ENCODE measurements around the gene SPDYE16. TPM values are rescaled to one million over a fixed set of nuclear protein-coding genes. Genes with fewer than 3 reads are reported as not detected.
"Not testable (repeated sequence)": the region's sequence is repeated elsewhere in the genome, so short reads cannot be mapped to it uniquely, and the experiment has no call there.

The SPDYE16 gene
- total and polyA plus RNA-seq, 4 donors: 0.05 to 0.50 (median 0.22) TPM

DNA sequence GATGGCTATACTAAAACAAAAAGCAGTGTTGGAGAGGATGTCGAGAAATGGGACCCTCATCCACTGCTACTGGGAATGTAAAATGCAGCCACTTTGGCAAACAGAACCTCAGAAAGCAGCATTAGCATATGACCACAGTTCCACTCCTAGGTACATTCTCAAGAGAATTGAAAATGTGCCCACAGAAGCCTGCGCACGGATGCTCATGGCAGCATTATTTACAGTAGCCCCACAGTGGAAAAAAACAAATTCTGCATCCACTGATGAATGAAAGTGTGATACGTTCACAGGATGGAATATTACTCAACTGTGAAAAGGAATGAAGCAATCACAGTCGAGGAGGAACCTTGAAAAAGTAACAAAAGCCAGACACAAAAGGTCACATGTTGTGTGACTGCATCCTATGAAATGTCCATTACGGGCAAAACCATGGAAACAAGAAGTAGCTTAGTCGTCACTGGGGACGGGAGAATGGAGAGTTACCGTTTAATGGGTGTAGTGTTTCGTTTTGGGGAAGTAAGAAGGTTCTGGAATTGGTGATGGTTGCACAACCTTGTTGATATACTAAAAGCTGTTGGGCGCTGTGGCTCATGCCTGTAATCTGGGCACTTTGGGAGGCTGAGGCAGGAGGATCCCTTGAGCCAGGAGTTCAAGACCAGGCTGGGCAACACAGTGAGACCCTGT lies 35.2 kb downstream of the SPDYE16 start (continued):
- TF ChIP-seq, protein P1, sequence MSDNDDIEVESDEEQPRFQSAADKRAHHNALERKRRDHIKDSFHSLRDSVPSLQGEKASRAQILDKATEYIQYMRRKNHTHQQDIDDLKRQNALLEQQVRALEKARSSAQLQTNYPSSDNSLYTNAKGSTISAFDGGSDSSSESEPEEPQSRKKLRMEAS (IDR thresholded peaks at IDR 0.05): no peak
- no peak for TF ChIP-seq EGR1 (IDR thresholded peaks at IDR 0.05; ENCODE audit: low read depth in 2 of 2)
- TF ChIP-seq FOXA1 (IDR thresholded peaks at IDR 0.05): no peak
- TF ChIP-seq, protein P2, sequence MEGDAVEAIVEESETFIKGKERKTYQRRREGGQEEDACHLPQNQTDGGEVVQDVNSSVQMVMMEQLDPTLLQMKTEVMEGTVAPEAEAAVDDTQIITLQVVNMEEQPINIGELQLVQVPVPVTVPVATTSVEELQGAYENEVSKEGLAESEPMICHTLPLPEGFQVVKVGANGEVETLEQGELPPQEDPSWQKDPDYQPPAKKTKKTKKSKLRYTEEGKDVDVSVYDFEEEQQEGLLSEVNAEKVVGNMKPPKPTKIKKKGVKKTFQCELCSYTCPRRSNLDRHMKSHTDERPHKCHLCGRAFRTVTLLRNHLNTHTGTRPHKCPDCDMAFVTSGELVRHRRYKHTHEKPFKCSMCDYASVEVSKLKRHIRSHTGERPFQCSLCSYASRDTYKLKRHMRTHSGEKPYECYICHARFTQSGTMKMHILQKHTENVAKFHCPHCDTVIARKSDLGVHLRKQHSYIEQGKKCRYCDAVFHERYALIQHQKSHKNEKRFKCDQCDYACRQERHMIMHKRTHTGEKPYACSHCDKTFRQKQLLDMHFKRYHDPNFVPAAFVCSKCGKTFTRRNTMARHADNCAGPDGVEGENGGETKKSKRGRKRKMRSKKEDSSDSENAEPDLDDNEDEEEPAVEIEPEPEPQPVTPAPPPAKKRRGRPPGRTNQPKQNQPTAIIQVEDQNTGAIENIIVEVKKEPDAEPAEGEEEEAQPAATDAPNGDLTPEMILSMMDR (IDR thresholded peaks at IDR 0.05; ENCODE audit: low read depth, low read length, missing input control): no peak
- TF ChIP-seq, protein P3, sequence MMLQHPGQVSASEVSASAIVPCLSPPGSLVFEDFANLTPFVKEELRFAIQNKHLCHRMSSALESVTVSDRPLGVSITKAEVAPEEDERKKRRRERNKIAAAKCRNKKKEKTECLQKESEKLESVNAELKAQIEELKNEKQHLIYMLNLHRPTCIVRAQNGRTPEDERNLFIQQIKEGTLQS (IDR thresholded peaks at IDR 0.05): no peak
- TF ChIP-seq RAD21 (IDR thresholded peaks at IDR 0.05): no peak

DNA sequence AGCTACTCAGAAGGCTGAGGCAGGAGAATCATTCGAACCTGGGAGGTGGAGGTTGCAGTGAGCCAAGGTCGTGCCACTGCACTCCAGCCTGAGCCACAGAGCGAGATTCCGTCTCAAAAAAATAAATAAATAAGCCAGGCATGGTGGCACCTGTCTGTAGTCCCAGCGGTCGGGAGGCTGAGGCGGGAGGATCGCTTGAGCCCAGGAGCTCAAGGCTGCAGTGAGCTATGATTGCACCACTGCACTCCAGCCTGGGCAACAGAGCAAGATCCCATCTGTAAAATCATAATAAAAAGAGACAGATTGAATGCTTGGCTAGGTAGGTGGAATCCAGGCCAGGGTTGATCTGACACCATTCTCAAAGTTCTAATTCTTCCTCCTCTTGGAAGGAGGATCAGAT lies 36.5 kb downstream of the SPDYE16 start:
- not testable (repeated sequence) for H3K27ac ChIP-seq (ENCODE audit: low read depth in 1 of 2, low read length in 2 of 2); H3K4me1 ChIP-seq (ENCODE audit: control insufficient read depth in 4 of 4, insufficient read depth in 4 of 4, low read length in 3 of 4); H3K9me3 ChIP-seq (ENCODE audit: control insufficient read depth in 4 of 4, low read length in 3 of 4); H3K27me3 ChIP-seq (ENCODE audit: control insufficient read depth in 4 of 4, insufficient read depth in 4 of 4, low read length in 3 of 4); H3K9ac ChIP-seq (ENCODE audit: low read depth in 1 of 2, low read length in 2 of 2); H3K4me3 ChIP-seq (ENCODE audit: low read depth in 1 of 3, low read length in 3 of 3); DNase-seq (ENCODE audit: low spot score)
- H3K36me3 ChIP-seq (ENCODE audit: control insufficient read depth in 4 of 4, insufficient read depth in 3 of 4, low read depth in 1 of 4, low read length in 3 of 4): peaks cover 3 to 17% (median 7%) of the 10 kb centered on the region in 4 donors
- 97% methylated on average over 8 of the region's 8 CpGs for WGBS

DNA sequence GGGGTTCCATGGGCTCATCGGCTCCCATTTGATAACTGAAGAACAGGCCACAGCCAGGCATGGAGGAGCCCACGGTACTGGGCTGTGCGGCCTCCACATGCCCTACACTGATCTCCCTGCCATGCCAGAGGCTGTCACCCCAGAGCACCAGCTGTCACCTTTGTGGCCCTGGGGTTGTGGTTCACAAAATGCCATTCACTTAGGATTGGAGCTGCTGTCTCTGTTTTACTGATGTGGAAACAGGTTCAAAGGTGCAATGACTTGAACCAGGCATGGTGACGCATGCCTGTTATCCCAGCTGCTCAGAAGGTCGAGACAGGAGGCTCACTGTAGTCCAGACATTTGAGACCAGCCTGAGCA lies 37.0 kb downstream of the SPDYE16 start:
- H3K9me3 ChIP-seq (ENCODE audit: control insufficient read depth in 4 of 4, low read length in 3 of 4): no peaks in the 10 kb centered on the region
- peaks cover 3 to 17% (median 7%) of the 10 kb centered on the region in 4 donors for H3K36me3 ChIP-seq (ENCODE audit: control insufficient read depth in 4 of 4, insufficient read depth in 3 of 4, low read depth in 1 of 4, low read length in 3 of 4)
- peaks cover 0 to 1% (median 0%) of the 10 kb centered on the region in 4 donors for H3K4me1 ChIP-seq (ENCODE audit: control insufficient read depth in 4 of 4, insufficient read depth in 4 of 4, low read length in 3 of 4)
- DNase-seq (ENCODE audit: low spot score): no peak
- H3K9ac ChIP-seq (ENCODE audit: low read depth in 1 of 2, low read length in 2 of 2): no peak overlapping the region
- 81% methylated on average over 5 of the region's 5 CpGs for WGBS
- H3K27ac ChIP-seq (ENCODE audit: low read depth in 1 of 2, low read length in 2 of 2): no peak overlapping the region
- no peak for TF ChIP-seq RXRA (IDR thresholded peaks at IDR 0.05)
- no peak for TF ChIP-seq YY1 (IDR thresholded peaks at IDR 0.05)
- TF ChIP-seq, protein P3 (IDR thresholded peaks at IDR 0.05): no peak
- TF ChIP-seq GABPA (IDR thresholded peaks at IDR 0.05 in 1 of 2, conservative IDR thresholded peaks at IDR 0.05 in 1 of 2): no peak
- TF ChIP-seq FOXA2 (IDR thresholded peaks at IDR 0.05): no peak
- TF ChIP-seq, protein P4, sequence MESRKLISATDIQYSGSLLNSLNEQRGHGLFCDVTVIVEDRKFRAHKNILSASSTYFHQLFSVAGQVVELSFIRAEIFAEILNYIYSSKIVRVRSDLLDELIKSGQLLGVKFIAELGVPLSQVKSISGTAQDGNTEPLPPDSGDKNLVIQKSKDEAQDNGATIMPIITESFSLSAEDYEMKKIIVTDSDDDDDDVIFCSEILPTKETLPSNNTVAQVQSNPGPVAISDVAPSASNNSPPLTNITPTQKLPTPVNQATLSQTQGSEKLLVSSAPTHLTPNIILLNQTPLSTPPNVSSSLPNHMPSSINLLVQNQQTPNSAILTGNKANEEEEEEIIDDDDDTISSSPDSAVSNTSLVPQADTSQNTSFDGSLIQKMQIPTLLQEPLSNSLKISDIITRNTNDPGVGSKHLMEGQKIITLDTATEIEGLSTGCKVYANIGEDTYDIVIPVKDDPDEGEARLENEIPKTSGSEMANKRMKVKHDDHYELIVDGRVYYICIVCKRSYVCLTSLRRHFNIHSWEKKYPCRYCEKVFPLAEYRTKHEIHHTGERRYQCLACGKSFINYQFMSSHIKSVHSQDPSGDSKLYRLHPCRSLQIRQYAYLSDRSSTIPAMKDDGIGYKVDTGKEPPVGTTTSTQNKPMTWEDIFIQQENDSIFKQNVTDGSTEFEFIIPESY (IDR thresholded peaks at IDR 0.05): no peak
- TF ChIP-seq, protein P1 (IDR thresholded peaks at IDR 0.05): no peak
- TF ChIP-seq HNF4G (IDR thresholded peaks at IDR 0.05): no peak
- no peak for TF ChIP-seq HNF4A (conservative IDR thresholded peaks at IDR 0.05)
- TF ChIP-seq JUND (IDR thresholded peaks at IDR 0.05): no peak
- no peak overlapping the region for H3K4me3 ChIP-seq (ENCODE audit: low read depth in 1 of 3, low read length in 3 of 3)
- H3K27me3 ChIP-seq (ENCODE audit: control insufficient read depth in 4 of 4, insufficient read depth in 4 of 4, low read length in 3 of 4): no peaks in the 10 kb centered on the region
